SU-DHL-6 (cell line): ENCODE measurements around the gene POTEB3.
"Not testable (repeated sequence)": the region's sequence is repeated elsewhere in the genome, so short reads cannot be mapped to it uniquely, and the experiment has no call there.

Experiments
- H2AFZ ChIP-seq: fragments of 200-600 bp; sonication (generic); 2 replicates; pipeline ENCODE4 v1.6.1; 2014; ENCODE audit warnings: low read depth, mild to moderate bottlenecking, moderate library complexity, mixed read lengths, antibody characterized with exemption, low read length; ENCODE audit not compliant: severe bottlenecking
- H3F3A ChIP-seq: fragments of 200-600 bp; shearing (Covaris generic); 2 replicates; pipeline ENCODE4 v1.6.0; 2016; ENCODE audit warnings: antibody characterized with exemption, mild to moderate bottlenecking; ENCODE audit not compliant: insufficient read depth
- H3K27ac ChIP-seq: fragments of 200-600 bp; sonication (generic); 2 replicates; pipeline ENCODE4 v1.5.1; 2016; ENCODE audit warnings: low read depth, mild to moderate bottlenecking, low read length, moderate library complexity, mixed read lengths
- H3K27me3 ChIP-seq: fragments of 200-600 bp; sonication (generic), shearing (Covaris generic); 2 replicates; pipeline ENCODE4 v1.6.0; 2014; ENCODE audit warnings: mild to moderate bottlenecking, low read length
- H3K36me3 ChIP-seq: fragments of 200-600 bp; sonication (generic); 2 replicates; pipeline ENCODE4 v1.6.1; 2014; ENCODE audit warnings: mild to moderate bottlenecking, low read length, mixed read lengths
- H3K4me2 ChIP-seq: fragments of 300-600, 200-600 bp; shearing (Covaris generic), sonication (generic); 2 replicates; pipeline ENCODE4 v1.6.0; 2014; ENCODE audit warnings: low read length, low read depth, mild to moderate bottlenecking; ENCODE audit not compliant: poor library complexity, severe bottlenecking
- H3K4me3 ChIP-seq: fragments of 200-600 bp; sonication (generic); 2 replicates; pipeline ENCODE4 v1.5.1; 2014; ENCODE audit warnings: antibody characterized with exemption, low read length, mild to moderate bottlenecking, mixed read lengths; ENCODE audit not compliant: insufficient read depth, poor library complexity, severe bottlenecking
- H3K79me2 ChIP-seq: fragments of 200-600 bp; sonication (generic); 2 replicates; pipeline ENCODE4 v1.6.1; 2014; ENCODE audit warnings: mild to moderate bottlenecking, low read length, moderate library complexity; ENCODE audit not compliant: insufficient read depth
- H3K9ac ChIP-seq: fragments of 200-600 bp; sonication (generic); 2 replicates; pipeline ENCODE4 v1.7.0; 2014; ENCODE audit warnings: mild to moderate bottlenecking, low read length
- H3K9me2 ChIP-seq: fragments of 200-600 bp; sonication (generic); replicated peaks from 2 replicates; pipeline ENCODE4 v1.6.1; 2014; ENCODE audit warnings: low read length; ENCODE audit not compliant: insufficient read depth
- H3K9me3 ChIP-seq: fragments of 200-600 bp; sonication (generic); 2 replicates; pipeline ENCODE4 v1.6.1; 2014; ENCODE audit warnings: low read length, mixed read lengths; ENCODE audit not compliant: insufficient read depth
- H4K20me1 ChIP-seq: fragments of 200-600 bp; sonication (generic); 2 replicates; pipeline ENCODE4 v1.6.1; 2014; ENCODE audit warnings: low read depth, mild to moderate bottlenecking, antibody characterized with exemption, low read length, moderate library complexity, mixed read lengths

Gene POTEB3

GRCh38 chr15:21440399-21440798 lies at the start of gene POTEB3:
TSS of gene POTEB3 (minus strand) at chr15:21440499. CDS start at chr15:21440011, 488 bp downstream.
- not testable (repeated sequence) for H3K27ac ChIP-seq, H3K27me3 ChIP-seq, H3K9me3 ChIP-seq, H3K9ac ChIP-seq, H2AFZ ChIP-seq, H3K4me2 ChIP-seq, H3K79me2 ChIP-seq, H3K9me2 ChIP-seq, H3F3A ChIP-seq, H3K36me3 ChIP-seq, H4K20me1 ChIP-seq, H3K4me3 ChIP-seq

GRCh38 chr15:21453683-21454082 lies 13.4 kb upstream of the POTEB3 start:
- H3K27ac ChIP-seq, H3K4me3 ChIP-seq, H3K9ac ChIP-seq, H2AFZ ChIP-seq, H3K79me2 ChIP-seq, H3K9me3 ChIP-seq, H3K27me3 ChIP-seq, H3K9me2 ChIP-seq, H4K20me1 ChIP-seq, H3F3A ChIP-seq, H3K4me2 ChIP-seq, H3K36me3 ChIP-seq: not testable (repeated sequence)

GRCh38 chr15:21451920-21452563 lies 11.7 kb upstream of the POTEB3 start:
- not testable (repeated sequence) for H3K9me3 ChIP-seq, H3K9me2 ChIP-seq

GRCh38 chr15:21451487-21451886 lies 11.2 kb upstream of the POTEB3 start:
- not testable (repeated sequence) for H3K27me3 ChIP-seq, H3K36me3 ChIP-seq, H3K27ac ChIP-seq, H3F3A ChIP-seq, H3K9ac ChIP-seq, H3K4me2 ChIP-seq, H3K9me2 ChIP-seq, H3K9me3 ChIP-seq, H2AFZ ChIP-seq, H4K20me1 ChIP-seq, H3K79me2 ChIP-seq, H3K4me3 ChIP-seq

More at GRCh38 chr15:21451920-21452563, 11.7 kb upstream of the POTEB3 start:
- H3K4me2 ChIP-seq, H3K9ac ChIP-seq, H3K27ac ChIP-seq, H2AFZ ChIP-seq, H3K79me2 ChIP-seq, H3K4me3 ChIP-seq, H3K36me3 ChIP-seq, H4K20me1 ChIP-seq, H3F3A ChIP-seq, H3K27me3 ChIP-seq: not testable (repeated sequence)

GRCh38 chr15:21407366-21407765 lies 32.9 kb downstream of the POTEB3 start:
- not testable (repeated sequence) for H3F3A ChIP-seq, H2AFZ ChIP-seq, H3K4me3 ChIP-seq, H3K9me2 ChIP-seq, H3K79me2 ChIP-seq, H3K27ac ChIP-seq, H3K36me3 ChIP-seq, H3K9me3 ChIP-seq, H3K9ac ChIP-seq, H3K4me2 ChIP-seq, H4K20me1 ChIP-seq, H3K27me3 ChIP-seq

DNA sequence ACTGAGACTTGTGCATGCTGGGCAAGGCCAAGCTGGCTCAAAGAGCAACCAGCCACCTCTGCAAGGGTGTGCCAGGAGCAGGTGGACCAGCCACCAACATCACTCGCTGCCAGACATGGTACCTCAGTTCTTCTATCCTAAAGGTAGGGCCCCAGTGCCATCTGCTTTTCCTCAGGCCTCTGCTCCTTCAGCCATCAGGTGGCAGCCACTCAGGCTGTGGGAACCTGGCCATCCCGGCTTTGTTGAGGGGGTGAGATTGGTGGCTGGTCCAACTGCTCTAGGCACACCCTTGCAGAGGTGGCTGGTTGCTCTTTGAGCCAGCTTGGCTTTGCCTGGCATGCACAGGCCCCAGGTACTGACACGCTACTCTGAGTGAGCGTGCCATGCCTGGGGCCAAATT lies 38.8 kb downstream of the POTEB3 start:
- not testable (repeated sequence) for H3K36me3 ChIP-seq, H3K27ac ChIP-seq, H3K79me2 ChIP-seq, H3K4me3 ChIP-seq, H2AFZ ChIP-seq, H4K20me1 ChIP-seq, H3K9ac ChIP-seq, H3K9me3 ChIP-seq, H3F3A ChIP-seq, H3K9me2 ChIP-seq, H3K27me3 ChIP-seq, H3K4me2 ChIP-seq

DNA sequence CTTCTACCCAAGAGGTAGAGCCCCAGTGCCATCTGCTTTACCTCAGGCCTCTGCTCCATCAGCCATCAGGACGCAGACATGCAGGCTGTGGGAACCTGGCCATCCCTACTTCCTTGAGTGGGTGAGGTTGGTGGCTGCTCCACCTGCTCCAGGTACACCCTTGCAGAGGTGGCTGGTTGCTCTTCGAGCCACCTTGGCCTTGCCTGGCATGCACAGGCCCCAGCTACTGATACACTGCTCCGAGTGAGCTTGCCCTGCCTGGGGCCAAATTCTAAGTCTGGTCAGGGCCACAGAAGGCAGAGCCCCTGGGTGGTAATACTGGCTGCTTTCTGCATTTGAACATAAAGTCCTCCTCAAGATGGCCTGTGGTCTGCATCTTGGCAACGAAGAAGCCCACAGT lies 41.2 kb downstream of the POTEB3 start:
- not testable (repeated sequence) for H2AFZ ChIP-seq, H3F3A ChIP-seq, H3K9ac ChIP-seq, H3K4me2 ChIP-seq, H3K4me3 ChIP-seq, H4K20me1 ChIP-seq, H3K27me3 ChIP-seq, H3K9me2 ChIP-seq, H3K27ac ChIP-seq, H3K36me3 ChIP-seq, H3K79me2 ChIP-seq, H3K9me3 ChIP-seq

DNA sequence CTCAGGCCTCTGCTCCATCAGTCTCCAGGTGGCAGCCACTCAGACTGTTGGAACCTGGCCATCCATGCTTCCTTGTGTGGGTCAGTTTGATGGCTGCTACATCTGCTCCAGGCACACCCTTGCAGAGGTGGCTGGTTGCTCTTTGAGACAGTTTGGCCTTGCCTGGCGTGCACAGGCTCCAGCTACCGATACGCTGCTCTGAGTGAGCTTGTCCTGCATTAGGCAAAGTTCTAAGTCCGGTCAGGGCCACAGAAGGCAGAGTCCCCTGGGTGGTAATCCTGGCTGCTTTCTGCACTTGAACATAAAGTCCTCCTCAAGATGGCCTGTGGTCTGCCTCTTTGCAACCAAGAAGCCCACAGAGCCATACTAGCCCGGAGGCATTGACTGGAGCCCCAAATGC lies 41.8 kb downstream of the POTEB3 start:
- H3K4me3 ChIP-seq, H3K27ac ChIP-seq, H4K20me1 ChIP-seq, H3F3A ChIP-seq, H3K79me2 ChIP-seq, H2AFZ ChIP-seq, H3K9me3 ChIP-seq, H3K9ac ChIP-seq, H3K36me3 ChIP-seq, H3K9me2 ChIP-seq, H3K4me2 ChIP-seq, H3K27me3 ChIP-seq: not testable (repeated sequence)
